Parathyroid adenoma (tissue), 2 donors: ENCODE data around the gene REG4.

ENCODE experiments used
- H2AFZ ChIP-seq: fragments of 300-600 bp; sonication (generic); one replicate; pipeline ENCODE4 v1.7.0; 2017; ENCODE audit warnings: antibody characterized with exemption, mild to moderate bottlenecking
- H3K27ac ChIP-seq: fragments of 300-600 bp; sonication (generic); one replicate; pipeline ENCODE4 v1.7.0; 2017
- H3K27me3 ChIP-seq: fragments of 300-600 bp; sonication (generic); one replicate; pipeline ENCODE4 v1.7.0; 2017; ENCODE audit warnings: low read length; ENCODE audit not compliant: control insufficient read depth, insufficient read depth
- H3K36me3 ChIP-seq: fragments of 300-600 bp; sonication (generic); one replicate; pipeline ENCODE4 v1.7.0; 2017; ENCODE audit warnings: low read length; ENCODE audit not compliant: control insufficient read depth, insufficient read depth
- H3K4me1 ChIP-seq: fragments of 300-600 bp; sonication (generic); one replicate; pipeline ENCODE4 v1.7.0; 2017; ENCODE audit warnings: control low read depth
- H3K4me2 ChIP-seq: fragments of 300-600 bp; sonication (generic); one replicate; pipeline ENCODE4 v1.7.0; 2017; ENCODE audit warnings: low read length
- H3K4me3 ChIP-seq: fragments of 300-600 bp; sonication (generic); one replicate; pipeline ENCODE4 v1.7.0; 2017; ENCODE audit warnings: low read depth, low read length
- H3K79me2 ChIP-seq: fragments of 300-600 bp; sonication (generic); one replicate; pipeline ENCODE4 v1.7.0; 2017; ENCODE audit warnings: control low read depth
- H3K9ac ChIP-seq: fragments of 300-600 bp; sonication (generic); one replicate; pipeline ENCODE4 v1.7.0; 2017; ENCODE audit warnings: mild to moderate bottlenecking
- H3K9me3 ChIP-seq: fragments of 300-600 bp; sonication (generic); one replicate; pipeline ENCODE4 v1.7.0; 2017; ENCODE audit warnings: low read length; ENCODE audit not compliant: control insufficient read depth
- TF ChIP-seq, protein P1 (sequence below): fragments of 300-600 bp; sonication (generic); IDR thresholded peaks from one replicate; pipeline ENCODE4 v1.7.0; 2017; ENCODE audit warnings: antibody characterized with exemption, mild to moderate bottlenecking
- donor health status: primary hyperparathyroidism.

Gene REG4

DNA sequence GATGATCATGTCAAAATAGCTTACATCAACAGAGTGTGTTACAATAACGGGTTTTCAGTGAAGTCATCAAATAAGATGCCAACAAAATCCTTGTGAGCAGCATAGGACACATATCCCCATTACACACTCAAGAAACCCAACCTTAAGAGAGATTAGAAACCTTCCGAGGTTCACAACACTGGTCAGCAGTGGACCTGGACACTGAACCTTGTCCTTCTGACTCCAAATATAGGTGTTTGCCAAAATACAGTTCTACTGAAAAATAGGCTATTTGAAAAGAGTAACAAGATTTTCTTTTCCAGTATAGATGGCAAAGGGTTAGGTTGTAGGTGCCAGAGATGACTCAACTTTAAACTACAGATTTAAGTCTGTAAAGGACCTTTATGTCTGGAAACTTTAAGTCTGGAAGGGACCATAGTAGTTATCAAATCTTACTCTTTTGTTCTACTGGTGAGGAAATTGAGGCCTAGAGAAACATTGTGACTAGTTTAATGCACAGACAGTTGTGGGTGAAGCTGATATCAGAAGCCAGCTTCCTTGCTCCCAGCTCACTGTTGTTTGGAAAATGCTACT, 811 bp upstream of the REG4 start:
- H3K79me2 ChIP-seq: no peaks in the 10 kb centered on the region
- H3K27me3 ChIP-seq: no peaks in the 10 kb centered on the region
- no peak overlapping the region for H3K4me2 ChIP-seq
- no peaks in the 10 kb centered on the region for H3K4me1 ChIP-seq
- H3K36me3 ChIP-seq: no peaks in the 10 kb centered on the region
- no peak overlapping the region for H3K4me3 ChIP-seq
- H3K27ac ChIP-seq: no peak overlapping the region
- TF ChIP-seq, protein P1, sequence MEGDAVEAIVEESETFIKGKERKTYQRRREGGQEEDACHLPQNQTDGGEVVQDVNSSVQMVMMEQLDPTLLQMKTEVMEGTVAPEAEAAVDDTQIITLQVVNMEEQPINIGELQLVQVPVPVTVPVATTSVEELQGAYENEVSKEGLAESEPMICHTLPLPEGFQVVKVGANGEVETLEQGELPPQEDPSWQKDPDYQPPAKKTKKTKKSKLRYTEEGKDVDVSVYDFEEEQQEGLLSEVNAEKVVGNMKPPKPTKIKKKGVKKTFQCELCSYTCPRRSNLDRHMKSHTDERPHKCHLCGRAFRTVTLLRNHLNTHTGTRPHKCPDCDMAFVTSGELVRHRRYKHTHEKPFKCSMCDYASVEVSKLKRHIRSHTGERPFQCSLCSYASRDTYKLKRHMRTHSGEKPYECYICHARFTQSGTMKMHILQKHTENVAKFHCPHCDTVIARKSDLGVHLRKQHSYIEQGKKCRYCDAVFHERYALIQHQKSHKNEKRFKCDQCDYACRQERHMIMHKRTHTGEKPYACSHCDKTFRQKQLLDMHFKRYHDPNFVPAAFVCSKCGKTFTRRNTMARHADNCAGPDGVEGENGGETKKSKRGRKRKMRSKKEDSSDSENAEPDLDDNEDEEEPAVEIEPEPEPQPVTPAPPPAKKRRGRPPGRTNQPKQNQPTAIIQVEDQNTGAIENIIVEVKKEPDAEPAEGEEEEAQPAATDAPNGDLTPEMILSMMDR: no peak
- H3K9ac ChIP-seq: no peak overlapping the region
- no peak overlapping the region for H2AFZ ChIP-seq
- no peaks in the 10 kb centered on the region for H3K9me3 ChIP-seq

DNA sequence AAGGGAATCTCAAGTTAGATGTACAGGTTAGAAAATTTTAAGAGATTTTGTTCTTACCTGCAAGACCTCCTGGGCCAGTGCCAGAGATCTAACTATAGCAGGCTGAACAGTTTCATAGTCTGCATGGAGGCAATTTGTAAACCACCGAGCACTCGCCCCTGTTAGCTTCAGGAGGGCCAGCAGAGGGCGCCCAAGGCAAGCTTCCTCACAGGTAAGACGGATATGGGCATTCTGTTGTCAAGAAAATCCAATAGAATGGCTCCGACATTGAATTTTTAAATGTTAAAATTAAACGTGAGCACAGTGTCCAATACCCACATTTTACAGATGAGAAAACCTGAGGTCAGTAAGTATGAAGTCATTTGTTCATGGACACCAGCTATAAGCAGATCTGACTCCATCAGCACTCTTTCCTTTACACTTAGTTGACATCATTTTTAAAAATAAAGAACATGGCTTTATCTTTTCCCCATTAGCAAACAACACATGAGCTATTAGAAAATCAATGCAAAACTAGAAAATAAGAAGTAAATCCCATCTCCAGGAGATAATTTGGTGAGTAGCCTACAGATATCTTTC, 2.2 kb downstream of the REG4 start:
- Histone ChIP-seq H3K27ac (no peak overlapping the region), H3K27me3 (no peaks in the 10 kb centered on the region), H3K36me3 (no peaks in the 10 kb centered on the region), H3K9me3 (no peaks in the 10 kb centered on the region), H3K4me1 (no peaks in the 10 kb centered on the region), H3K4me2 (no peak overlapping the region), H2AFZ (peak overlapping the region; percentile 29), H3K9ac (no peak overlapping the region), H3K4me3 (no peak overlapping the region), H3K79me2 (no peaks in the 10 kb centered on the region)
- TF ChIP-seq, protein P1: peak; percentile 78

DNA sequence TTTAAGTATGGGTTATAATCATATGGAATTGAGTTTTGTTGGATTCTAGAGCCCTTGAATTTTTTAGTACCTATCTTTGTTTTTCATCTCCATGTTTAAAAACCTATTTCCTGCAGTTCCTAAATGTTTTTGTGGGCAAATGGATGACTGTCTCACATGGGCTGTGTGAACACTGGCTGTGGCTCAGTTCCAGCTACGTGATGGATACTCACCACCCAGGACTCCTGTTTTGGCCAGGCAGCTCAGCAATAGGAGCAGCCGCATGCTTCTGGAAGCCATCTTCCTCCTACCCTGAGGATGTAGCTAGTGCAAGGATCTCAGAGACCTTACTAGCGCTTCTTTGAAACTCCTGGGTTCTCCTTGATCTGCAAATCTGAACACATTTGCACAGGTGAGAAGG, 2.8 kb downstream of the REG4 start:
- H3K27me3 ChIP-seq: no peaks in the 10 kb centered on the region
- no peak overlapping the region for H3K9ac ChIP-seq
- H3K4me2 ChIP-seq: no peak overlapping the region
- no peaks in the 10 kb centered on the region for H3K9me3 ChIP-seq
- no peaks in the 10 kb centered on the region for H3K79me2 ChIP-seq
- H3K36me3 ChIP-seq: no peaks in the 10 kb centered on the region
- no peak overlapping the region for H3K4me3 ChIP-seq
- peak overlapping the region; percentile 29 for H2AFZ ChIP-seq
- TF ChIP-seq, protein P1: no peak
- H3K4me1 ChIP-seq: no peaks in the 10 kb centered on the region
- H3K27ac ChIP-seq: no peak overlapping the region

DNA sequence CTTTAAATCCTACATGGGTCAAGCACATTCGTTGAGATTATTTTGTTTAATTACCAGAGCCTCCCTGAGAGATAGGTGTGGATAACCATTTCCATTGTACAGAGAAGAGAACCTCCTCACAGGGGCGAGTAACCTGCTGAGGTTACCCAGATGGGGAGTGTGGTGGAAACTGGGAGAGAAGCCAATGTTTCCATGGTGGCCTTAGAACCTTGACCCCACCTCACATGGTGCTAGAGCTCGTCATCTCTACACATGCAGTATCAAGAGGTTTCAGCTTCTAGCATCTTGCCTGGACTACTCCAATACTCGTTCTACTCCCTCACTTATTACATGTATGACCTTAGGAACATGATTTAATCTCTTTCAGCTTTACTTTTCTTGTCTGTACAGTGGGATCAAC, 4.8 kb downstream of the REG4 start:
- TF ChIP-seq, protein P1: no peak
- no peak overlapping the region for H2AFZ ChIP-seq

DNA sequence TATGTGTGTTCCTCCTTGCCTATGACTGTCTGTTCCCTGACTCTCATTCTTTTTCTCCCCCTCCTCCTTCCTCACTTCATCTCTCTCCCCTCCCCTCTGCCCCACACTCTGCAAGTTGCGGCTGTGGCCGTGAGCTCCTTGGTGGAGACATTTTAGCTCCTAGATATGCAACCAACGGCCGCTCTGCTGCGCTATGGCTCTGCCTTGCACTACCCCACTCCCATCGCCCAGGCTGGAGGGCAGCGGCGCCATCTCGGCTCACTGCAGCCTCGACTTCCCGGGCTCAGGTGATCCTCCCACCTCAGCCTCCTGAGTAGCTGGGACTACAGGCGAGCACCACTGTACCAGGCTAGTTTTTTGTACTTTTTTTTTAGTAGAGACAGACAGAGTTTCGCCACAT, 5.5 kb downstream of the REG4 start:
- Histone ChIP-seq H3K27me3 (no peaks in the 10 kb centered on the region), H2AFZ (no peak overlapping the region), H3K4me1 (no peaks in the 10 kb centered on the region), H3K9ac (no peak overlapping the region), H3K79me2 (no peaks in the 10 kb centered on the region), H3K9me3 (no peaks in the 10 kb centered on the region), H3K4me2 (no peak overlapping the region), H3K4me3 (no peak overlapping the region), H3K27ac (no peak overlapping the region), H3K36me3 (no peaks in the 10 kb centered on the region)
- TF ChIP-seq, protein P1: no peak

More for the DNA sequence above, 4.8 kb downstream of the REG4 start:
- H3K9me3 ChIP-seq: no peaks in the 10 kb centered on the region
- H3K4me3 ChIP-seq: no peak overlapping the region
- no peaks in the 10 kb centered on the region for H3K27me3 ChIP-seq
- no peaks in the 10 kb centered on the region for H3K79me2 ChIP-seq
- no peak overlapping the region for H3K9ac ChIP-seq
- H3K4me2 ChIP-seq: no peak overlapping the region
- no peak overlapping the region for H3K27ac ChIP-seq
- H3K36me3 ChIP-seq: no peaks in the 10 kb centered on the region
- no peaks in the 10 kb centered on the region for H3K4me1 ChIP-seq
